Thymus (tissue), 11 donors: ENCODE data around the gene PRSS12. TPM values are rescaled to one million over a fixed set of nuclear protein-coding genes. Genes with fewer than 3 reads are reported as not detected.

ENCODE experiments used
- DNase-seq, 9 donors: peaks; one replicate each; pipeline ENCODE4 v3.0.0-alpha.2; 2013; ENCODE audit warnings: low spot score in 9 of 9, low read depth in 6 of 9, missing footprints in 1 of 9
- H3K27ac ChIP-seq, 2 donors: one replicate each; pipeline ENCODE4 v1.5.1; 2013; ENCODE audit warnings: control low read depth in 1 of 2, low read depth in 1 of 2, low read length in 1 of 2, mild to moderate bottlenecking in 1 of 2, moderate library complexity in 1 of 2
- H3K27me3 ChIP-seq, 2 donors: one replicate each; pipeline ENCODE4 v1.5.1; 2013; ENCODE audit warnings: low read length in 1 of 2; ENCODE audit not compliant: control insufficient read depth in 2 of 2, insufficient read depth in 1 of 2
- H3K36me3 ChIP-seq, 2 donors: one replicate each; pipeline ENCODE4 v1.5.1; 2013; ENCODE audit warnings: low read length in 1 of 2, mild to moderate bottlenecking in 1 of 2, moderate library complexity in 1 of 2; ENCODE audit not compliant: control insufficient read depth in 2 of 2, insufficient read depth in 2 of 2
- H3K4me1 ChIP-seq, 2 donors: one replicate each; pipeline ENCODE4 v1.5.1; 2013; ENCODE audit warnings: low read length in 2 of 2; ENCODE audit not compliant: control insufficient read depth in 2 of 2, insufficient read depth in 2 of 2
- H3K4me3 ChIP-seq, 2 donors: one replicate each; pipeline ENCODE4 v1.5.1; 2013; ENCODE audit warnings: low read length in 2 of 2, control low read depth in 1 of 2, mild to moderate bottlenecking in 1 of 2
- H3K9me3 ChIP-seq, 2 donors: one replicate each; pipeline ENCODE4 v1.5.1; 2013; ENCODE audit warnings: low read length in 1 of 2, mild to moderate bottlenecking in 1 of 2; ENCODE audit not compliant: control insufficient read depth in 2 of 2, insufficient read depth in 1 of 2
- WGBS: extraction: QIAGEN DNeasy Blood & Tissue Kit; methylation state at CpG from one replicate; pipeline ENCODE4 v1.1.7; 2013; 5-methylcytosine and 5-hydroxymethylcytosine counted together
- polyA plus RNA-seq: library from polyadenylated mRNA; stranded (reverse); fragments of 200-250 nt; gene quantifications from one replicate; pipeline ENCODE4 v1.2.3, GENCODE V29; 2013
- total RNA-seq: library from RNA; stranded (reverse); fragments of 120-200 nt; gene quantifications from one replicate; pipeline ENCODE4 v1.2.4, GENCODE V29; 2013
- donor health status: healthy.

The PRSS12 gene
- total and polyA plus RNA-seq, 2 donors, result 1.5 to 3.3 TPM

GRCh38 chr4:118287711-118288451, 64.9 kb downstream of the PRSS12 start:
- WGBS, result 95% methylated on average over 2 of the region's 2 CpGs
- Histone ChIP-seq H3K27ac (no peak overlapping the region), H3K36me3 (peaks cover 0 to 8% of the 10 kb centered on the region in 2 donors), H3K4me3 (no peak overlapping the region), H3K9me3 (no peaks in the 10 kb centered on the region), H3K27me3 (no peaks in the 10 kb centered on the region), H3K4me1 (no peaks in the 10 kb centered on the region)
- no peak for DNase-seq

DNA sequence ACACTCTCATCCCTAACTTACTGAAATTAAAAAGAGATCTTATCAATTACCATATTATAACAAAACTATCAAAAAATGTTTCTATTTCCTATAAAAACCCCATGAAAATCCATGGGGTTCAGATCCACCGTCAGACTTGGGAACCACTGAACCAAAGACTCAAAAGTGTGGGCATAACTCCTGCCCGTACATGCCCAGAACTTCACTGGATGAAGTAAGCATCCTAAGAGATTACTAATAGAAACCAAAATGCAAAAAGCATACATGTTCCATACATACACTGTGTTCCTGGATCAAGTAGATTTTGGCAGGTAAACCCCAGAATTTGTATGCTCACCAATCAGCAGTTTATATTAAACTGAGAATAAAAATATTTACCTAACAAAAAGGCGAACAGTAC, 66.1 kb downstream of the PRSS12 start:
- Histone ChIP-seq H3K27ac (no peak overlapping the region), H3K27me3 (no peaks in the 10 kb centered on the region), H3K9me3 (no peaks in the 10 kb centered on the region), H3K4me1 (no peaks in the 10 kb centered on the region), H3K4me3 (no peak overlapping the region), H3K36me3 (peaks cover 3 to 19% of the 10 kb centered on the region in 2 donors)
- DNase-seq, result no peak
- WGBS, result 96% methylated on average over 3 of the region's 3 CpGs

GRCh38 chr4:118285931-118286330, 66.9 kb downstream of the PRSS12 start:
- Histone ChIP-seq H3K27ac (no peak overlapping the region), H3K9me3 (no peaks in the 10 kb centered on the region), H3K27me3 (no peaks in the 10 kb centered on the region), H3K36me3 (peaks cover 3 to 26% of the 10 kb centered on the region in 2 donors), H3K4me3 (no peak overlapping the region), H3K4me1 (peaks cover 0 to under 1% of the 10 kb centered on the region in 2 donors)
- 98% methylated on average over 4 of the region's 4 CpGs for WGBS
- no peak for DNase-seq

DNA sequence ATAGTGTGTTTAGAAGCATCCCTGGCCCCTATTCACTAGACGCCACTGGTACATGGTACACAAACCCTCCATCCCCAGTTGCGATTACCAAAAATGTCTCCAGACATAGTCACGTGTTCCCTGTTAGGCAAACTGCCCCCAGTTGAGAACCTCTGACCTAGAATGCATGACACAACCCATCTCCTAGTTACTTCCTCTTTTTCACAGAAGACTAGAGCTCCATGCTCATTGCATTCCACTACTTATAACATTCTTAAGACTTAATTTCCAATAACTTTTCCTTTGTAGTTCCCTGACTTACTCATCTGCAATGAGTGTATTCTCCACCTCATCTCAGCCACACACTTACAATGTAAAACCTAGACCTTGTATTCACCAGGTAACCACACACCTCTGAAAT, 68.6 kb downstream of the PRSS12 start:
- no peak for DNase-seq
- Histone ChIP-seq H3K27ac (no peak overlapping the region), H3K27me3 (no peaks in the 10 kb centered on the region), H3K36me3 (peaks cover 3 to 37% of the 10 kb centered on the region in 2 donors), H3K4me3 (no peak overlapping the region), H3K9me3 (no peaks in the 10 kb centered on the region), H3K4me1 (peaks cover 4 to 5% of the 10 kb centered on the region in 2 donors)
- WGBS, result 82% methylated on average over 3 of the region's 3 CpGs

DNA sequence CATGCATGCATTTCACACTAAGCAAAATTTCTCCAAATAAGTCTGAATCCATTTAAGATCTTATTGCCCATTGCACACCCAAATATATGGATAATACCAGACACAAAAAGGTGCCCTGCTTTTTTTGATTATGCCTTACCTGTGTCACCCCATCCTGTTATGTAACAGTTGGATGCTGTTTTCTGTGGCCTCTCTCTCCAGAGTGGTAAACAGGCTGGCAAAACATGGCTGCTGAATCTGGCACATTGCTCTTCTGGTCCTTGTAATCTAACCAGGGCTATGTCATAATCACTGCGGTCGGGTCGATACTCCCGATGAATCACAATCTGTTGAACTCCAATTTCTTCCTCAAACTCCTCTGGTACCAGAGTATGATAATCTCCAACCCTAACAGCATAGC, 70.1 kb downstream of the PRSS12 start:
- DNase-seq, result no peak
- H3K4me3 ChIP-seq, result no peak overlapping the region
- H3K9me3 ChIP-seq, result no peaks in the 10 kb centered on the region
- peaks cover 4 to 10% of the 10 kb centered on the region in 2 donors for H3K4me1 ChIP-seq
- H3K27me3 ChIP-seq, result no peaks in the 10 kb centered on the region
- peaks cover 3 to 37% of the 10 kb centered on the region in 2 donors for H3K36me3 ChIP-seq
- WGBS, result 95% methylated on average over 4 of the region's 4 CpGs
- no peak overlapping the region for H3K27ac ChIP-seq

- no peak for DNase-seq
- peaks cover 3 to 37% of the 10 kb centered on the region in 2 donors for H3K36me3 ChIP-seq
- peaks cover 4 to 13% of the 10 kb centered on the region in 2 donors for H3K4me1 ChIP-seq
- H3K27me3 ChIP-seq, result no peaks in the 10 kb centered on the region
- 91% methylated on average over 9 of the region's 9 CpGs for WGBS
- no peak overlapping the region for H3K4me3 ChIP-seq
- H3K9me3 ChIP-seq, result no peaks in the 10 kb centered on the region
- no peak overlapping the region for H3K27ac ChIP-seq
Observed at GRCh38 chr4:118281611-118282442, 71.0 kb downstream of the PRSS12 start.

DNA sequence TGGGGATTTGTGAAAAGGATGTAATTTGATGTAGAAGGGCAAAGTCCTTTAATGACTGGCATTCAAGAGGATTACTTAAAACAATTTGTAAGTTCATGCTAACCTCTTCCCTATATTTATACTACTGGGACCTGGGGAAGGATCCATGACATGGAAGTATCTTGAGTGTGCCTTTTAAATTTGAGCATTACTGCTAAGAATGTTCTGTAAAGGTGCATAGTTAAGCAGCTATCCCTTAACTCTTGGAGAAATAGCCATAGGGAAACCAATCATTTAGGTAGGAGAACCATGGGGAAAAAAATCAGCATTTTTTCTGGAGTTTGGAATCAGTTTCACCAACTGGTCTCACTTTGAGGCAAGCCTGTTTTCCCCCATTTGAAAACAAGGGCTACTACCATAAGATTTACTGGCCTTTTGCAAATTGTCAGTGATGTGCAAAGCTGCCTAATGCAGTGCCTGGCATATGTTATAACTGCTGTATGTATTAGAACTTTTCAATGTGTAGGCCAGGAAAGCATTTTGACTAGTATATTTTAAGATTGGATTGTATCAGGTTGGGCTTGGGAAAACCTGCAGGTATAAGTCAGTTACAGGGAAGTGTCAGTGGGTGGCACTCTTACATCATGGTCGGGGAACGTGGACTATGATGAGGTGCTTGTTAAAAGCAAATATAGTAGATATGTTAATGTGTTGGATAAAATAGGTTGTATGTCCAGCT, 72.1 kb downstream of the PRSS12 start:
- Histone ChIP-seq H3K9me3 (peaks cover 0 to 2% of the 10 kb centered on the region in 2 donors), H3K27me3 (no peaks in the 10 kb centered on the region), H3K4me1 (peaks cover 4 to 13% of the 10 kb centered on the region in 2 donors), H3K36me3 (peaks cover 3 to 37% of the 10 kb centered on the region in 2 donors), H3K4me3 (peak overlapping the region in 1 of 2 donors; percentile 79), H3K27ac (peak overlapping the region in 1 of 2 donors; percentile 4)
- DNase-seq, result peak in 7 of 9 donors; percentile 41 to 72 (median 47)
- 6% methylated on average over 2 of the region's 2 CpGs for WGBS

DNA sequence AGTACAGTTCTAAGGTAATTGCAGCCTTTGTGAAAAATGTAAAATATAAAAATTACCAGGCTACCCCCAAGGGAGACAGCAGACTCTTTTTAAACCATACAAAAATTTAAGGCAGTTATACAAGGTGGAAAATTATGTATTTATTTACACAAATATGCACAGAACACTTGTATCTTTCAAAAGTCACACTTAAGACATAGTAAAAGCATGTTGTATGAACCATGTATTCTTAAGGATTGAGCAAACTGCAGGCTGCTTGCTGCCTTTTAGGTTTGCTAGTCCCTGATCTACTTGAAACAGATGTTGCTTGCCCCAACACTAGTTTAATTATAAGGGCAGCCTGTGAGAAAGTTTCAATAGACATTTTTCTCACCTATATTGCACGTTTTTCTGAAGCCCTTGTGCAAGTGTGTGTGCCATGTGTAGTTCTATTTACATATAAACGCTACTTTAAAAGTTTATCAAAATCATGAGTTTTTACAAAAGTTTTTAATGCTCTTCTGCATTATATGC, 72.8 kb downstream of the PRSS12 start:
- WGBS, result 21% methylated on average over 2 of the region's 2 CpGs
- DNase-seq, result no peak
- H3K27ac ChIP-seq, result peak overlapping the region in 1 of 2 donors; percentile 90
- peaks cover 4 to 13% of the 10 kb centered on the region in 2 donors for H3K4me1 ChIP-seq
- H3K36me3 ChIP-seq, result peaks cover 3 to 37% of the 10 kb centered on the region in 2 donors
- no peaks in the 10 kb centered on the region for H3K27me3 ChIP-seq
- peak overlapping the region; percentile 79 to 88 for H3K4me3 ChIP-seq
- peaks cover 0 to 2% of the 10 kb centered on the region in 2 donors for H3K9me3 ChIP-seq
